Calu3 (cell line): ENCODE results near the gene KCNQ5. TPM values are rescaled to one million over a fixed set of nuclear protein-coding genes. Genes with fewer than 3 reads are reported as not detected.

ENCODE experiments used
- BruUV-seq: library from RNA; stranded (reverse); fragments of 400-500 nt; replicated peaks from 2 replicates; lab custom pipeline; 2021; lab: Mats Ljungman, UMichigan
- CTCF ChIA-PET: fragments of 300-600 bp; sonication (Branson Sonifier 250); formaldehyde crosslinking; loops from one replicate; lab custom pipeline; 2022; ENCODE audit warnings: antibody characterized with exemption; lab: Charles Lee
- DNase-seq: peaks from one replicate; pipeline ENCODE4 v3.0.0; 2022
- H3K27ac Mint-ChIP-seq: one replicate; pipeline ENCODE4 v1.8.0; 2022; ENCODE audit warnings: mixed read lengths; ENCODE audit not compliant: unreplicated experiment
- H3K27me3 Mint-ChIP-seq: one replicate; pipeline ENCODE4 v1.8.0; 2022; ENCODE audit warnings: mixed read lengths; ENCODE audit not compliant: unreplicated experiment
- H3K36me3 Mint-ChIP-seq: one replicate; pipeline ENCODE4 v1.8.0; 2022; ENCODE audit warnings: mild to moderate bottlenecking, moderate library complexity, mixed read lengths; ENCODE audit not compliant: insufficient read depth, unreplicated experiment
- H3K4me1 Mint-ChIP-seq: one replicate; pipeline ENCODE4 v1.8.0; 2022; ENCODE audit warnings: mild to moderate bottlenecking, low read depth, mixed read lengths; ENCODE audit not compliant: unreplicated experiment
- H3K4me3 Mint-ChIP-seq: one replicate; pipeline ENCODE4 v1.8.0; 2022; ENCODE audit warnings: mild to moderate bottlenecking, low read depth, moderate library complexity, mixed read lengths; ENCODE audit not compliant: unreplicated experiment
- H3K9me3 Mint-ChIP-seq: one replicate; pipeline ENCODE4 v1.8.0; 2022; ENCODE audit warnings: low read depth, mixed read lengths; ENCODE audit not compliant: unreplicated experiment
- CTCF ChIP-seq: fragments of 200-600 bp; IDR thresholded peaks from one replicate; pipeline ENCODE4 v1.8.0; 2022; ENCODE audit warnings: antibody characterized with exemption; ENCODE audit not compliant: unreplicated experiment
- intact Hi-C: fragments of 100-400 bp; cut with micrococcal nuclease; formaldehyde crosslinking; loops from one replicate; pipeline ENCODE4 v1.10.0; 2022; ENCODE audit not compliant: unreplicated experiment
- total RNA-seq: library from RNA; stranded (reverse); gene quantifications from 2 replicates; pipeline ENCODE4 v1.2.3, GENCODE V29; 2022

Gene KCNQ5
- total RNA-seq, 1 experiment from 2014 or later, result not detected

DNA sequence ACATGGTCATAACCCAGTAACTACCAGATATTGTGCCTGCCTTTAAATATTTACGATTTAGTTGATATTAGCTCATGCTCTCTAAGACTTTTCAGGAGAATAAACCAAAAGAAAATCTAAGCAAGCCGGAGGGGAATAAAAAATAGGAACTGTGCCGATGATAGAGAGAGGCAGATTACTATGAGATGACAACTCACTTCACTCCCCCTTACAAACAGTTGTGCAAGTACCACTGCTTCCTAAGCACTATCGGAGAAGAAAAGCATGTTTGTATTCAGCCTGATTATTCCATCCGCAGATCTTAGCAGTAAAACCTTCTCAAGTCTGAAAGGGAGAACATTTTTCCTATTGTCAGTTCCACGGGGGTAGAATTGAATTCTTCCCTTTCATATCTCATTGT, 294.4 kb downstream of the KCNQ5 start:
- intact Hi-C loops, result no loop called here
- no peaks in the 10 kb centered on the region for H3K27me3 Mint-ChIP-seq
- no peaks in the 10 kb centered on the region for H3K9me3 Mint-ChIP-seq
- TF ChIP-seq CTCF, result no peak
- CTCF ChIA-PET, result no interaction called here
- no peak overlapping the region for H3K4me3 Mint-ChIP-seq
- no peaks in the 10 kb centered on the region for H3K36me3 Mint-ChIP-seq
- no peak overlapping the region for H3K27ac Mint-ChIP-seq
- H3K4me1 Mint-ChIP-seq, result peaks cover 9% of the 10 kb centered on the region
- DNase-seq, result no peak
- BruUV-seq, result no TSS peak

- TF ChIP-seq CTCF, result no peak
- CTCF ChIA-PET, result no interaction called here
- Mint-ChIP-seq H3K27me3 (no peaks in the 10 kb centered on the region), H3K9me3 (no peaks in the 10 kb centered on the region), H3K27ac (no peak overlapping the region), H3K4me1 (peaks cover 9% of the 10 kb centered on the region), H3K36me3 (no peaks in the 10 kb centered on the region), H3K4me3 (no peak overlapping the region)
- DNase-seq, result no peak
- intact Hi-C loops, result no loop called here
- no TSS peak for BruUV-seq
Measured at GRCh38 chr6:72916906-72917305, 295.0 kb downstream of the KCNQ5 start.

- Mint-ChIP-seq H3K9me3 (no peaks in the 10 kb centered on the region), H3K27me3 (no peaks in the 10 kb centered on the region), H3K4me3 (no peak overlapping the region), H3K4me1 (no peaks in the 10 kb centered on the region), H3K27ac (no peak overlapping the region), H3K36me3 (no peaks in the 10 kb centered on the region)
- DNase-seq, result no peak
- no peak for TF ChIP-seq CTCF
- intact Hi-C loops, result no loop called here
- CTCF ChIA-PET, result no interaction called here
- no TSS peak for BruUV-seq
Measured at GRCh38 chr6:72922401-72922800, 300.5 kb downstream of the KCNQ5 start.

DNA sequence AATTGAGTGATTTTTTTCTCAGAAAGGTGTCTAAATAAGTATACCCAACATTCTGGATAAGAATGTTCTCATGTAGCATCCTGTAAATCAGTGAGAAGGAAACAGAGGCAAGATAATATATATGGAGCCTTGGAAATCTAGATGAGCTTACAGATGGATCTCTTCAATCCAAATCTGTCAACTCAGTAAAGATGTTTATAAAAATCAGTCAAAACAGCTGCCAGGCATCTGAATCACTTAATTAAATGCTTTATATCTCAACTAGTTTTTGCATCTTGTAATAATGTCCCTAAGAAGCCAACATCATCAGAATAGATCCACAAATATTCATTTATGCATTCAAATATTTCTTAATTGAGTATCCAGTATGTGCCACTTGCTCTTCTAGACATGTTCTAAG, 303.3 kb downstream of the KCNQ5 start:
- no peak for TF ChIP-seq CTCF
- intact Hi-C loops, result no loop called here
- no peak overlapping the region for H3K4me3 Mint-ChIP-seq

More for the DNA sequence above, 303.3 kb downstream of the KCNQ5 start:
- no TSS peak for BruUV-seq
- CTCF ChIA-PET, result no interaction called here
- H3K9me3 Mint-ChIP-seq, result no peaks in the 10 kb centered on the region
- no peaks in the 10 kb centered on the region for H3K27me3 Mint-ChIP-seq
- DNase-seq, result no peak
- H3K36me3 Mint-ChIP-seq, result no peaks in the 10 kb centered on the region
- no peaks in the 10 kb centered on the region for H3K4me1 Mint-ChIP-seq
- no peak overlapping the region for H3K27ac Mint-ChIP-seq
